ENCODE results near the gene KCNQ4.

The KCNQ4 gene

GRCh38 chr1:40758578-40759343 is 24.8 kb upstream of the KCNQ4 start:
- H3K4me2 ChIP-seq (ENCODE audit: low read length) = no peak overlapping the region
- H3K36me3 ChIP-seq (ENCODE audit: control insufficient read depth, low read length) = peaks cover 87% of the 10 kb centered on the region
- H4K20me1 ChIP-seq (ENCODE audit: control insufficient read depth, insufficient read depth, low read depth, low read length) = no peaks in the 10 kb centered on the region
- no peaks in the 10 kb centered on the region for H3K9me3 ChIP-seq (ENCODE audit: control insufficient read depth, insufficient read depth, low read length)
- no peaks in the 10 kb centered on the region for H3K79me2 ChIP-seq (ENCODE audit: control insufficient read depth, low read length)
- peaks cover 14% of the 10 kb centered on the region for H3K4me1 ChIP-seq (ENCODE audit: control insufficient read depth, low read length)
- no peaks in the 10 kb centered on the region for H3K9me2 ChIP-seq (replicated peaks; ENCODE audit: control insufficient read depth, low read length)
- H3K27ac ChIP-seq (ENCODE audit: low read depth, low read length) = no peak overlapping the region
- no peak for TF ChIP-seq CTCF (IDR thresholded peaks at IDR 0.05; ENCODE audit: low read depth, low read length, poor library complexity, severe bottlenecking)
- no peak for TF ChIP-seq EZH2phosphoT487 (IDR thresholded peaks at IDR 0.05; ENCODE audit: borderline replicate concordance, low read length)
- no peaks in the 10 kb centered on the region for H3F3A ChIP-seq (ENCODE audit: control insufficient read depth, insufficient read depth)
- H3K27me3 ChIP-seq (ENCODE audit: control insufficient read depth, low read length) = no peaks in the 10 kb centered on the region
- no peak overlapping the region for H3K4me3 ChIP-seq (ENCODE audit: low read length)

GRCh38 chr1:40760984-40761383 is 22.6 kb upstream of the KCNQ4 start:
- TF ChIP-seq CTCF (IDR thresholded peaks at IDR 0.05; ENCODE audit: low read depth, low read length, poor library complexity, severe bottlenecking) (no peak), EZH2phosphoT487 (IDR thresholded peaks at IDR 0.05; ENCODE audit: borderline replicate concordance, low read length) (no peak)
- Histone ChIP-seq H3K36me3 (ENCODE audit: control insufficient read depth, low read length) (peaks cover 87% of the 10 kb centered on the region), H3K4me3 (ENCODE audit: low read length) (no peak overlapping the region), H3K4me2 (ENCODE audit: low read length) (no peak overlapping the region), H3K9me3 (ENCODE audit: control insufficient read depth, insufficient read depth, low read length) (no peaks in the 10 kb centered on the region), H3K4me1 (ENCODE audit: control insufficient read depth, low read length) (peaks cover 20% of the 10 kb centered on the region), H3K27ac (ENCODE audit: low read depth, low read length) (no peak overlapping the region), H3K79me2 (ENCODE audit: control insufficient read depth, low read length) (no peaks in the 10 kb centered on the region), H4K20me1 (ENCODE audit: control insufficient read depth, insufficient read depth, low read depth, low read length) (no peaks in the 10 kb centered on the region), H3K27me3 (ENCODE audit: control insufficient read depth, low read length) (no peaks in the 10 kb centered on the region), H3F3A (ENCODE audit: control insufficient read depth, insufficient read depth) (no peaks in the 10 kb centered on the region), H3K9me2 (replicated peaks; ENCODE audit: control insufficient read depth, low read length) (no peaks in the 10 kb centered on the region)

GRCh38 chr1:40762144-40762923 is 21.3 kb upstream of the KCNQ4 start:
- Histone ChIP-seq H3F3A (ENCODE audit: control insufficient read depth, insufficient read depth) (no peaks in the 10 kb centered on the region), H3K4me2 (ENCODE audit: low read length) (no peak overlapping the region), H3K27ac (ENCODE audit: low read depth, low read length) (no peak overlapping the region), H3K9me3 (ENCODE audit: control insufficient read depth, insufficient read depth, low read length) (no peaks in the 10 kb centered on the region), H3K4me1 (ENCODE audit: control insufficient read depth, low read length) (peaks cover 20% of the 10 kb centered on the region), H3K9me2 (replicated peaks; ENCODE audit: control insufficient read depth, low read length) (no peaks in the 10 kb centered on the region), H4K20me1 (ENCODE audit: control insufficient read depth, insufficient read depth, low read depth, low read length) (no peaks in the 10 kb centered on the region), H3K4me3 (ENCODE audit: low read length) (no peak overlapping the region), H3K27me3 (ENCODE audit: control insufficient read depth, low read length) (no peaks in the 10 kb centered on the region), H3K36me3 (ENCODE audit: control insufficient read depth, low read length) (peaks cover 87% of the 10 kb centered on the region), H3K79me2 (ENCODE audit: control insufficient read depth, low read length) (no peaks in the 10 kb centered on the region)
- TF ChIP-seq CTCF (IDR thresholded peaks at IDR 0.05; ENCODE audit: low read depth, low read length, poor library complexity, severe bottlenecking) (no peak), EZH2phosphoT487 (IDR thresholded peaks at IDR 0.05; ENCODE audit: borderline replicate concordance, low read length) (no peak)

Measured in DOHH2 (cell line).